IMR-90 (cell line): ENCODE data around the gene ZNF217.

Experiments used
- FOS ChIP-seq: fragments of 150-350 bp; IDR thresholded peaks from 2 replicates; pipeline ENCODE4 v1.6.1; 2016; ENCODE audit warnings: low read depth, low read length
- MXI1 ChIP-seq: IDR thresholded peaks from 2 replicates; pipeline ENCODE4 v1.6.1; 2012; ENCODE audit warnings: low read depth, mild to moderate bottlenecking, low read length, moderate library complexity, borderline replicate concordance
- POLR2A ChIP-seq: IDR thresholded peaks from 2 replicates; pipeline ENCODE4 v1.6.1; 2012; ENCODE audit warnings: mild to moderate bottlenecking, low read depth, low read length
- TF ChIP-seq, protein P1 (sequence below): conservative IDR thresholded peaks from 2 replicates; pipeline ENCODE4 v1.5.1; 2012; ENCODE audit warnings: mild to moderate bottlenecking, low read depth, low read length, improper control_type of control experiment
- TF ChIP-seq, protein P2 (sequence below): fragments of 150-350 bp; IDR thresholded peaks from 2 replicates; pipeline ENCODE4 v1.6.1; 2017; ENCODE audit warnings: mild to moderate bottlenecking, antibody characterized with exemption, low read length, low read depth
- TF ChIP-seq, protein P3 (sequence below): fragments of 150-350 bp; IDR thresholded peaks from 2 replicates; pipeline ENCODE4 v1.6.1; 2016; ENCODE audit warnings: low read depth, mild to moderate bottlenecking, low read length, moderate library complexity, borderline replicate concordance

DNA sequence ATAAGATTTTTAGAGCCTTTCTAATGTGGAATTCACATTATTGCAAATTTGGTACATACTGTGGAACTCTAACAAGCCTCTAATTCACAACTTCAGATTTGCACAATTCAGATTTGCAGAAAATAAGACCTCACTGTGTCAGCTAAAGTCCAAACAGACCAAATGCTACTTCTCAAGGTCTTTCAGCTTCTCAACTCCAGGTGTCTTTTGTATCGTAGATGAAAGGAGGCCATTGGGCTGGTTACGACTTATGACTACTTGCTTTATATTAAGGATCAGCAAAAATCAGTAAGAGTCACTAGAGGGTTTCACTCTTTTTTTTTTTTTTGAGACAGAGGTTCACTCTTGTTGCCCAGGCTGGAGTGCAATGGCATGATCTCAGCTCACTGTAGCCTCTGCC, 37.8 kb downstream of the ZNF217 start:
- TF ChIP-seq, protein P1, sequence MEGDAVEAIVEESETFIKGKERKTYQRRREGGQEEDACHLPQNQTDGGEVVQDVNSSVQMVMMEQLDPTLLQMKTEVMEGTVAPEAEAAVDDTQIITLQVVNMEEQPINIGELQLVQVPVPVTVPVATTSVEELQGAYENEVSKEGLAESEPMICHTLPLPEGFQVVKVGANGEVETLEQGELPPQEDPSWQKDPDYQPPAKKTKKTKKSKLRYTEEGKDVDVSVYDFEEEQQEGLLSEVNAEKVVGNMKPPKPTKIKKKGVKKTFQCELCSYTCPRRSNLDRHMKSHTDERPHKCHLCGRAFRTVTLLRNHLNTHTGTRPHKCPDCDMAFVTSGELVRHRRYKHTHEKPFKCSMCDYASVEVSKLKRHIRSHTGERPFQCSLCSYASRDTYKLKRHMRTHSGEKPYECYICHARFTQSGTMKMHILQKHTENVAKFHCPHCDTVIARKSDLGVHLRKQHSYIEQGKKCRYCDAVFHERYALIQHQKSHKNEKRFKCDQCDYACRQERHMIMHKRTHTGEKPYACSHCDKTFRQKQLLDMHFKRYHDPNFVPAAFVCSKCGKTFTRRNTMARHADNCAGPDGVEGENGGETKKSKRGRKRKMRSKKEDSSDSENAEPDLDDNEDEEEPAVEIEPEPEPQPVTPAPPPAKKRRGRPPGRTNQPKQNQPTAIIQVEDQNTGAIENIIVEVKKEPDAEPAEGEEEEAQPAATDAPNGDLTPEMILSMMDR, result no peak
- TF ChIP-seq POLR2A (no peak), MXI1 (no peak), FOS (no peak)
- TF ChIP-seq, protein P2, sequence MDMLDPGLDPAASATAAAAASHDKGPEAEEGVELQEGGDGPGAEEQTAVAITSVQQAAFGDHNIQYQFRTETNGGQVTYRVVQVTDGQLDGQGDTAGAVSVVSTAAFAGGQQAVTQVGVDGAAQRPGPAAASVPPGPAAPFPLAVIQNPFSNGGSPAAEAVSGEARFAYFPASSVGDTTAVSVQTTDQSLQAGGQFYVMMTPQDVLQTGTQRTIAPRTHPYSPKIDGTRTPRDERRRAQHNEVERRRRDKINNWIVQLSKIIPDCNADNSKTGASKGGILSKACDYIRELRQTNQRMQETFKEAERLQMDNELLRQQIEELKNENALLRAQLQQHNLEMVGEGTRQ, result no peak
- TF ChIP-seq, protein P3, sequence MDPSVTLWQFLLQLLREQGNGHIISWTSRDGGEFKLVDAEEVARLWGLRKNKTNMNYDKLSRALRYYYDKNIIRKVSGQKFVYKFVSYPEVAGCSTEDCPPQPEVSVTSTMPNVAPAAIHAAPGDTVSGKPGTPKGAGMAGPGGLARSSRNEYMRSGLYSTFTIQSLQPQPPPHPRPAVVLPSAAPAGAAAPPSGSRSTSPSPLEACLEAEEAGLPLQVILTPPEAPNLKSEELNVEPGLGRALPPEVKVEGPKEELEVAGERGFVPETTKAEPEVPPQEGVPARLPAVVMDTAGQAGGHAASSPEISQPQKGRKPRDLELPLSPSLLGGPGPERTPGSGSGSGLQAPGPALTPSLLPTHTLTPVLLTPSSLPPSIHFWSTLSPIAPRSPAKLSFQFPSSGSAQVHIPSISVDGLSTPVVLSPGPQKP, result no peak
